ENCODE data around the gene MAGI2.

DNA sequence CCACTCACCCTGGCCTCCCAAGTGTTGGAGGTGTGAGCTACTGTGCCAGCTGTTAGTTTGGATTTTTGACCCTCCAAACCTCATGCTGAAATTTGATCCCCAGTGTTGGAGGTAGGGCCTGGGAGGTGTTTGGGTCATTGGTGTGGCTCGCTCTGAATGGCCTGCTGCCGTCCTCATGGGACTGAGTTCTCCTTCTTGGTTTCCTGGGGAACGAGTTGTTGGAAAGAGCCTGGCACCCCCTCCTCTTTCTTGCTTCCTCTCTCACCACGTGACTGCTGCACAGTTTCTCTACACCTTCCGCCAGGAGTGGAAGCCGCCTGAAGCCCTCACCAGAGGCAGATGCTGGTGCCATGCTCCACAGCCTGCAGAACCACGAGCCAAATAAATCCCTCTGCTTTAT, 1401.4 kb downstream of the MAGI2 start:
- TF ChIP-seq ZNF114 (CRISPR knock-in tag; IDR thresholded peaks at IDR 0.05) (no peak), POLR2AphosphoS5 (IDR thresholded peaks at IDR 0.05; ENCODE audit: low read depth) (peak; percentile 17; the same call in 1 of the 2 replicates), EZH2 (IDR thresholded peaks at IDR 0.05; ENCODE audit: low read depth, unreplicated experiment) (no peak), NANOG (IDR thresholded peaks at IDR 0.05; ENCODE audit: borderline replicate concordance) (no peak), EZH2phosphoT487 (IDR thresholded peaks at IDR 0.05; ENCODE audit: unreplicated experiment) (no peak), CREB1 (CRISPR knock-in tag; IDR thresholded peaks at IDR 0.05; ENCODE audit: low read depth) (no peak), STAT1 (IDR thresholded peaks at IDR 0.05; ENCODE audit: unreplicated experiment) (no peak), ZNF331 (CRISPR knock-in tag; IDR thresholded peaks at IDR 0.05; ENCODE audit: low read depth) (no peak), JUNB (IDR thresholded peaks at IDR 0.05; ENCODE audit: unreplicated experiment) (no peak)
- TF ChIP-seq, protein P1, sequence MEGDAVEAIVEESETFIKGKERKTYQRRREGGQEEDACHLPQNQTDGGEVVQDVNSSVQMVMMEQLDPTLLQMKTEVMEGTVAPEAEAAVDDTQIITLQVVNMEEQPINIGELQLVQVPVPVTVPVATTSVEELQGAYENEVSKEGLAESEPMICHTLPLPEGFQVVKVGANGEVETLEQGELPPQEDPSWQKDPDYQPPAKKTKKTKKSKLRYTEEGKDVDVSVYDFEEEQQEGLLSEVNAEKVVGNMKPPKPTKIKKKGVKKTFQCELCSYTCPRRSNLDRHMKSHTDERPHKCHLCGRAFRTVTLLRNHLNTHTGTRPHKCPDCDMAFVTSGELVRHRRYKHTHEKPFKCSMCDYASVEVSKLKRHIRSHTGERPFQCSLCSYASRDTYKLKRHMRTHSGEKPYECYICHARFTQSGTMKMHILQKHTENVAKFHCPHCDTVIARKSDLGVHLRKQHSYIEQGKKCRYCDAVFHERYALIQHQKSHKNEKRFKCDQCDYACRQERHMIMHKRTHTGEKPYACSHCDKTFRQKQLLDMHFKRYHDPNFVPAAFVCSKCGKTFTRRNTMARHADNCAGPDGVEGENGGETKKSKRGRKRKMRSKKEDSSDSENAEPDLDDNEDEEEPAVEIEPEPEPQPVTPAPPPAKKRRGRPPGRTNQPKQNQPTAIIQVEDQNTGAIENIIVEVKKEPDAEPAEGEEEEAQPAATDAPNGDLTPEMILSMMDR (conservative IDR thresholded peaks at IDR 0.05; ENCODE audit: low read depth in 2 of 2), result no peak
- TF ChIP-seq, protein P2, sequence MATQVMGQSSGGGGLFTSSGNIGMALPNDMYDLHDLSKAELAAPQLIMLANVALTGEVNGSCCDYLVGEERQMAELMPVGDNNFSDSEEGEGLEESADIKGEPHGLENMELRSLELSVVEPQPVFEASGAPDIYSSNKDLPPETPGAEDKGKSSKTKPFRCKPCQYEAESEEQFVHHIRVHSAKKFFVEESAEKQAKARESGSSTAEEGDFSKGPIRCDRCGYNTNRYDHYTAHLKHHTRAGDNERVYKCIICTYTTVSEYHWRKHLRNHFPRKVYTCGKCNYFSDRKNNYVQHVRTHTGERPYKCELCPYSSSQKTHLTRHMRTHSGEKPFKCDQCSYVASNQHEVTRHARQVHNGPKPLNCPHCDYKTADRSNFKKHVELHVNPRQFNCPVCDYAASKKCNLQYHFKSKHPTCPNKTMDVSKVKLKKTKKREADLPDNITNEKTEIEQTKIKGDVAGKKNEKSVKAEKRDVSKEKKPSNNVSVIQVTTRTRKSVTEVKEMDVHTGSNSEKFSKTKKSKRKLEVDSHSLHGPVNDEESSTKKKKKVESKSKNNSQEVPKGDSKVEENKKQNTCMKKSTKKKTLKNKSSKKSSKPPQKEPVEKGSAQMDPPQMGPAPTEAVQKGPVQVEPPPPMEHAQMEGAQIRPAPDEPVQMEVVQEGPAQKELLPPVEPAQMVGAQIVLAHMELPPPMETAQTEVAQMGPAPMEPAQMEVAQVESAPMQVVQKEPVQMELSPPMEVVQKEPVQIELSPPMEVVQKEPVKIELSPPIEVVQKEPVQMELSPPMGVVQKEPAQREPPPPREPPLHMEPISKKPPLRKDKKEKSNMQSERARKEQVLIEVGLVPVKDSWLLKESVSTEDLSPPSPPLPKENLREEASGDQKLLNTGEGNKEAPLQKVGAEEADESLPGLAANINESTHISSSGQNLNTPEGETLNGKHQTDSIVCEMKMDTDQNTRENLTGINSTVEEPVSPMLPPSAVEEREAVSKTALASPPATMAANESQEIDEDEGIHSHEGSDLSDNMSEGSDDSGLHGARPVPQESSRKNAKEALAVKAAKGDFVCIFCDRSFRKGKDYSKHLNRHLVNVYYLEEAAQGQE (IDR thresholded peaks at IDR 0.05; ENCODE audit: unreplicated experiment), result no peak
- TF ChIP-seq, protein P3, sequence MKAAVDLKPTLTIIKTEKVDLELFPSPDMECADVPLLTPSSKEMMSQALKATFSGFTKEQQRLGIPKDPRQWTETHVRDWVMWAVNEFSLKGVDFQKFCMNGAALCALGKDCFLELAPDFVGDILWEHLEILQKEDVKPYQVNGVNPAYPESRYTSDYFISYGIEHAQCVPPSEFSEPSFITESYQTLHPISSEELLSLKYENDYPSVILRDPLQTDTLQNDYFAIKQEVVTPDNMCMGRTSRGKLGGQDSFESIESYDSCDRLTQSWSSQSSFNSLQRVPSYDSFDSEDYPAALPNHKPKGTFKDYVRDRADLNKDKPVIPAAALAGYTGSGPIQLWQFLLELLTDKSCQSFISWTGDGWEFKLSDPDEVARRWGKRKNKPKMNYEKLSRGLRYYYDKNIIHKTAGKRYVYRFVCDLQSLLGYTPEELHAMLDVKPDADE (IDR thresholded peaks at IDR 0.05), result no peak
